ENCODE data around the gene CEP350.

GRCh38 chr1:180096584-180097325 is 142.1 kb downstream of the CEP350 start:
- TF ChIP-seq CTCF (conservative IDR thresholded peaks at IDR 0.05; ENCODE audit: low read length) = no peak
- TF ChIP-seq EZH2phosphoT487 (IDR thresholded peaks at IDR 0.05; ENCODE audit: borderline replicate concordance) = no peak
